ENCODE measurements around the gene ADIPOR2.

DNA sequence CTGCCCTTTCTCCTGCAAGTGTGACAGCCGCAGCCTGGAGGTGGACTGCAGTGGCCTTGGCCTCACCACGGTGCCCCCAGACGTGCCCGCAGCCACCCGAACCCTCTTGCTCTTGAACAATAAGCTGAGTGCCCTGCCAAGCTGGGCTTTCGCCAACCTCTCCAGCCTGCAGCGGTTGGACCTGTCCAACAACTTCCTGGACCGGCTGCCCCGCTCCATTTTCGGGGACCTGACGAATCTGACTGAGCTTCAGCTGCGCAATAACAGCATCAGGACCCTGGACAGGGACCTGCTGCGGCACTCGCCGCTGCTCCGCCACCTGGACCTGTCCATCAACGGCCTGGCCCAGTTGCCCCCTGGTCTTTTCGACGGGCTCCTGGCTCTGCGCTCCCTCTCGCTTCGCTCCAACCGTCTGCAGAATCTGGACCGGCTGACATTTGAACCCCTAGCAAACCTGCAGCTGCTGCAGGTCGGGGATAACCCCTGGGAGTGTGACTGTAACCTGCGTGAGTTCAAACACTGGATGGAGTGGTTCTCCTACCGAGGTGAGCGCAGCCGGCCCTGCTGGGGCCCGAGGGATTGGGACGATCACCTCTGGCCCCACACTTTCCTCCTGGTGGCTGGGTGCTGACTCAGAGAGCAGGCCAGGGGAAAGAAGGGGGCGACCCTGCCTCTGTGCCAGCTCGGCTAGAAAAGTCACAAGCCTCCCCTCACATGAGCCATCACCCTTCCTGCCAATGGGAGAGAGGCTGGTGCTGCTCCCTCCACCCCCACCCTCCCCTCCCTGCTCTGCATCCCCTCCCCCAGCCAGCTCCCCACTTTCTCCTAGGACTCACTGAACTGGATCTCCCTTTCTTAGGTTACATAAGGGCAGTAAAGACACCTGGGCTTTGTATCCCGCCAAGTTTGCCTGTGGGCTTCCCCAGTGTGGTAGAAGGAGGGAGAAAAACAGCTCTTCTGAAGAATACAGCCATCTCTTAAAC, 140.4 kb downstream of the ADIPOR2 start:
- no peak for TF ChIP-seq CTCF (conservative IDR thresholded peaks at IDR 0.05 in 1 of 2, IDR thresholded peaks at IDR 0.05 in 1 of 2; ENCODE audit: extremely low read depth in 1 of 2, insufficient read depth in 1 of 2, low read depth in 1 of 2, low read length in 2 of 2)
- TF ChIP-seq EZH2 (IDR thresholded peaks at IDR 0.05; ENCODE audit: borderline replicate concordance, low read length) = no peak
